NCI-H1092 (cell line): ENCODE data around the gene TNFRSF1A.

Source experiments
- DNase-seq: peaks from one replicate; lab custom pipeline; 2025; lab: John Stamatoyannopoulos, UW

Gene TNFRSF1A

DNA sequence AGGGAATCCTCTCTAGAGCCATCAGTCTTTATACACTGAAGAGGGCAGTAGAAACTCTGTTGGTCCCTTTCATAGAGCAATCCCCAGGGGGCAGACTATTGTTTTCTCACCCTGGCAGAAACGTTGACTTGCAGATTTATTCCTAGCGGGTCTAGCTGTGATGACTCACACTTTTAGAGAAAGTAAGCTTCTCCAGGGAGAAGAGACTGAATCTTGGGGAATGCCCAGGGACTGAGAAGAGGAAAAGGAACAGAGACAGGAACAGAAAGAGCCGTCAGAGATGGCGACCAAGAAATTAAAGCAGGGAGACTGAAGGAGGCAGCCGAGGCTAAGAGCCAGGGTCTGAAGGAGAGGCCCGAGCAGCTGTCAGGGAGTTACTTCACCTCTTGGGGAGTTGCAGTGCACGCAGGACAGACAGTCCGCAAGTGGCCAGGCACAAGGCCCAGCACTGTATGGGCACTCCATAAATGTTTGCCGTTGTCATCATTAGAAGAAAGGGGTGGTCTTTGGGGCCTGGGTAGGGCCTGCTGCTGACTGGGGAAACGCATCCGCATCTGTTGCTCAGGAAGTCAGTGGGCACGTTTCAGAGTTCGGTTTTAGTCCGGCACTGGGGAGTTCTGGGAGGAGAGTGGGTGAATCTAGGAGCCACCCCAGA, 18.4 kb downstream of the TNFRSF1A start:
- DNase-seq: no peak

DNA sequence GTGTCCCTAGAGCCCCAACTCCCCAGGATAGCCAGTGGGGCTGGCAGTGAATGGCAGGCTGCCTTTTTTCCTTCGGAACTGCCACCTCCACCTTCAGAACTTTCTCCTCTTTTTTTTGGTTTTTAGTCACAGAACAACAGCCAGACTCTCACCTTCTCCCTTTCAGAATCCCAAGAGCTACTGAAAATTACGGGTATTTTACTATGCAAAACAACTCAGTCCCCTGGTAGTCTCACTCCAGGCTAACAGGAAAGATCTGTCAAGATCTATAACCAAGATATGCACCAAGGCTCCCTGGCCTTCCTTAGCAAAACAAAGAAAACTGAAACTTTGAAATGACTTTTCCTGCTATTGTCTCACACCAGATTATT, 18.9 kb downstream of the TNFRSF1A start:
- no peak for DNase-seq

DNA sequence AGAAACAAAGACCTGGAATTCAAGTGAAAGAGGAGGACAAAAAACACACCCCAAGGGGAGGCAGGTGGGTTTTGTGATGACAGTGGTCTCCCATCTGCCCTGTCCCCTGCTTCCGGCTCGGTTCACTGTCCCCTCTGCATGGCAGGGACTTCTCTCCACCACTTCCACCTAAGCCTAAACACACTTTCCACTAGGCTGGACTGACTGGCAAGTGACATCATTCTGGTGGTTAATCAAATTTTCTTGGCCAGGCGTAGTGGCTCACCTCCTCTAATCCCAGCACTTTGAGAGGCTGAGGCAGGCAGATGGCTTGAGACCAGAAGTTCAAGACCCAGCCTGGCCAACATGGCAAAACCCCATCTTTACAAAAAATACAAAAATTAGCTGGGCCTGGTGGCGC, 19.5 kb downstream of the TNFRSF1A start:
- no peak for DNase-seq

GRCh38 chr12:6321905-6322304, 20.0 kb downstream of the TNFRSF1A start:
- DNase-seq: no peak

DNA sequence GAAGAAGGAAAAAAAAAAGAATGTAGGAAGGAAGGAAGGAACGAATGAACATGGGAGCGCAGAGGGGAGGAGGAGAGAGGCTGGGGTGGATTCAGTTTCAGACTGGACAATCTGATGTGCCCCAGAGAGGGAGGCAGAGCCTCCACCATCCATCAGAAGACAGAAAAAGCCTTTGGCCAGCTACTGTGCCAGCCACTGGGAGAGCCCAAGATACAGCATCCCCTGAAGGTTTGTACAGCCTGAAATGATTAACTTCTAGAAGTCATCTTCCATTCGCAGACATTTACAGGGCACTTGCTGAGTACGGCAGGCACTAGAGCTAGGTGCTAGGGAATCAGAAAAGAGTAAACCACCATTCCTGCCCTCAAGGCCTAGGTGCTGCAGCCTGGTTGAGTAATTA, 22.4 kb downstream of the TNFRSF1A start:
- DNase-seq: no peak

GRCh38 chr12:6318440-6318879, 23.4 kb downstream of the TNFRSF1A start:
- DNase-seq: no peak

DNA sequence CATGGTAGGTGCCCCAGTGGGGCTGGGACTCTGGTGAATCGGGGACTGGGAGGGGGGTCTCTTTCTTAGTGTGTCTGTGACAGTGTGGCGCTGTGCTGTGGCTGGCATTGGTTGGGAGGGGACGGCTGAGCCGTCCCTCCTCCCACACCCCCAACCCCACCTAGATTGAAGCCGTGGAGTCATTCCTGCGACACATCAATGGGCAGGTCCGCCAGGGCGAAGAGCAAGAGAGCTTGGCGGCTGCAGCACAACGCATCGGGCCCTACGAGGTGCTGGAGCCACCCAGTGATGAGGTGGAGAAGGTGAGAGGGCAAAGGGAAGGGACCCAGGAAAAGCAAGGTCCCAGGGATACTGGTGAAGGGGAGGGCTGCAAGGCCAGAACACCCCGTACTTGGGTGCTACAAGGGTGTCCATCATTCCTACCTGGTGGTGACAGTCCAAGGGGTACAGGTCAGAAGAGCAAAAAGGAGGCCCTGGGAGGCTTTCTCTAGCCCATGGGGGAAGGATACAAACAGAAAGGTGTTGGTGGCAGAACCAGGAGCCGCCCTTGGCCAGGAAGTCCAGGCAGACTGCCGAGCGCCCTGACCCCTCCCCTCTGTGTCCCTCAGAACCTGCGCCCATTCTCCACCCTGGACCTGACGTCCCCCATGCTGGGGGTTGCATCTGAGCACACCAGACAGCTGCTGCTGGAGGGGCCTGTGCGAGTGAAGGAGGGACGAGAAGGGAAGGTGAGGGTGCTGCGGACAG, 24.0 kb downstream of the TNFRSF1A start:
- DNase-seq: no peak

DNA sequence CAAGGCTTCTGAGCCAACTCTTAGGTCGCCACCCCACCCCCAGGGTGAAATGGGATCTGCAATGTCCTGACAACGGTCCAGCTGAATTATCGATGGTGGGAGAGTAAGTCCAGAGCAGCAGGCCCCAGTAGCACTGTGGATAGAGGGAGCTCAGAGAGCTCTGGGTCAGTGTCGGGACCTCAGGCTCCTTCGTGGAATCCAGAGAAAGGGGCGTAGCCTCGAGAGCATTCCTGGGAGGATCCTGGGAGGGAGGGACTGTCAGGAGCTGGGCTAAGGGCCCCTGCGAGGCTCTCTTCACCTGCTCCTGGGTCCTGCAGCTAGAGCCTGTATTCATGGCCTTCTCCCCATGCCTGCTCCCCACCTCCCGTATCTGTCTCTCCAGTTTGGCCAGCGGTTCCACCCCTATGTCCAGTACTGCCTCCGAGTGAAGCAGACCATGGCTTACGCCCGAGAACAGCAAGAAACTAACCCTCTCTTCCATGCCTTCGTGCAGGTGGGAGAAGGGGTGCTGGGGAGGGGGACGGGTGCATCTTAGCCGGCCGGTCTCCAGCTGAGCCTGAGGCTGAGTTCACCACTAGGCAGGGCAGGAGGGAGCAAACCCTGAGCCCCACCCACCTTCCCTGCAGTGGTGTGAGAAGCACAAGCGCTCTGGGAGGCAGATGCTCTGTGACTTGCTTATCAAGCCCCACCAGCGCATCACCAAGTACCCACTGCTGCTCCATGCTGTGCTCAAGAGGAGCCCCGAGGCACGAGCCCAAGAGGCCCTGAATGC, 24.8 kb downstream of the TNFRSF1A start:
- no peak for DNase-seq

- DNase-seq: no peak
These were observed 25.9 kb downstream of the TNFRSF1A start for GRCh38 chr12:6315704-6316597.

DNA sequence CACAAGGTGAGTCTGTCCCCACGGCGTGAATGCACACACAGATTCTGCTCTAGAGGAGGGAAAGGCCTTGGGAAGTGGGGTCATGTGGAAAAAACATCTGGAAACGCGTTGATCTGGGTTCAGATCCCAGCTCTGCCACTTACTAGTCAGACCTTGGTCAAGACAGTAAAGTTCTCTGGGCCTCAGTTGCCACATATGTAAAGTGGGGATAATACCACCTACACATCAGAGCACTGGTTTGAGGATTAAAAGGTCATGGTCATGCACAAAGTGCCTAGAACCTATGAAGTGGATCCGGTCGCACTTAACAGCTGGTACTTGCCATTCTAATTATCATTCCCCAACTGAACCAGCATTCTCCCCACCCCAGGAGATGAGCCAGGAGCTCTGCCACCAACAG, 26.7 kb downstream of the TNFRSF1A start:
- no peak for DNase-seq

- no peak for DNase-seq
These were observed 27.1 kb downstream of the TNFRSF1A start for GRCh38 chr12:6314776-6315175.

- DNase-seq: no peak
These were observed 28.4 kb downstream of the TNFRSF1A start for GRCh38 chr12:6313326-6313940.

- DNase-seq: no peak
These were observed 29.1 kb downstream of the TNFRSF1A start for GRCh38 chr12:6312529-6313325.

DNA sequence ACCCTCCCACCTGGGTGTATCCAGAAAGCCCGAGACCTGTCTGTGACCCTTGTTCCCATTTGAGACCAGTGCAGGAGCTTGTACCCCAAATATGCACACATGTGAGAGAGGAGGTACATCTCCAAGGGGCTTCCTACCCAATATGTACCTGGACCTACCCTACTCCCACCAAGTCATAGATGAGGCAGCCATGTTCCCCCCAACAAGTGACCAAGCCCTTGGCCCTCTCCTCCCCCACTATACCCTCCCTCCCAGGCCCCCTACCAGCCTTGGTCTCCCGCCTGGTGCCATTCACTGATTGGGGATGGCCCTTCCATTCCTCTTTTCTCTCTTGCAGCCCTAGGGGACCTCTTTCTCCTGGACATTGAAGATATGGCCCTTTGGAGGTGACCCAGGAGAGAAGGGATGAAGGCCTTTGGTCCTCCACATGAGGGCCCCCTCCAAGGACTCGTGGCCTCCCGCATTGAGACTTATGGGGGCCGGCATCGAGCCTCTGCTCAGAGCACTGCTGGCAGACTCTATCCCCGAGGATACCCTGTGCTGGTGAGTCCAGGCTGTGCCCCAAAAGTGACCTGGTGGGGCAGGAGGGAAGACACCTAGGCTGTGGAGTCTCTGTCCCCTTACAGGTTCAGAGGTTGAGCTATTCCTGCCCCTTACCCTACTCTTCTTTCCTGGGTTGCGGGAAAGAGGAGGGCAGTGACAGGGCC, 29.9 kb downstream of the TNFRSF1A start:
- DNase-seq: no peak

- no peak for DNase-seq
These were observed 30.9 kb downstream of the TNFRSF1A start for GRCh38 chr12:6310771-6311610.

DNA sequence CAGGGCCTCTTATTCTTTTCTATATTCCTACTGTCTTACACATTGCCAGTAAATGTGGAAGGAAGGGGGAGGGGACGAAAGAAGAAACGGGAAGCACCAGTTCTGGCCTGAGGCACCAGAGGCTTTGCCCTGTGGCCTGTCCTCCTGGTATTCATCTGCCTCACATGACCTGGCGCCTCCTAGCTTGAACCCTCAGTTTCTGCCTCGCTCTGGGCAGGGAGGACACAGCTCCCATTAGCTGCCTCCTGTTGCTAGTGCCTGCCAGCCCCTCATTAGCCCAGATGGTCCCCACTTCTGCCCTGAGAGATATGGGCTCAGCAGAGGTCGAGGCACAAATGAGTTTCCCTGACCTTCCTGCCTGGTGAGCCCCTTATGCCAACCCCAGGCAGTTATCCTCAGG, 34.3 kb downstream of the TNFRSF1A start:
- DNase-seq: no peak

DNA sequence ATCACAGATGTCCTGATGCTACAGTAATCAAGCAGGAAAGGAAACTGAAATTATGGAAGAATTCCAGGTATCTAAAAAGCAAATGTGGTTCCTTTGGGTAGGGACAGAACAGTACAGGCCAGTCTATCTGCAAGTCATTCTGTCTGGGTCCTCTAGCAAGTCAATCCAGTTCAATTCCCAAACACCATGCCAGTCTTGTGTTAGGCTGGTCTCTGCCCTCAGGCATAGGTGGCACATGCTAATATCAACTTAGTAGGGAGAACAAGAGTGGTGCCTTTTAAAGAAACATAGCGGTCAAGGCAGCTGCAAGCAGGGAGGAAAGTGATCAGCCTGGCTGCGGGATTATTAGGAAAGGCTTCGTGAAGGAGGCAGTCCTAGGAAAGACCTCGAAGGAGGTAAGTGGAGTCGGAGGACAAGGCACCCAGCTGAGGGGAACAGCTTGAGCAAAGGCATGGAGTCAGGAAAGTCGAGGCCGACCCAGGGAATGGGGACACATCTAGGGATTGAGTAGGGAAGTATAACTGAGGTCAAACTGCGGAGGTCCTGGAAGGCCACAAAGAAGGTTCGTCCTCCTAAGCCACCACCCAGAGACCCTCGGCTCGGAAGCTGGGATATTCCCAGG, 35.2 kb downstream of the TNFRSF1A start:
- no peak for DNase-seq

DNA sequence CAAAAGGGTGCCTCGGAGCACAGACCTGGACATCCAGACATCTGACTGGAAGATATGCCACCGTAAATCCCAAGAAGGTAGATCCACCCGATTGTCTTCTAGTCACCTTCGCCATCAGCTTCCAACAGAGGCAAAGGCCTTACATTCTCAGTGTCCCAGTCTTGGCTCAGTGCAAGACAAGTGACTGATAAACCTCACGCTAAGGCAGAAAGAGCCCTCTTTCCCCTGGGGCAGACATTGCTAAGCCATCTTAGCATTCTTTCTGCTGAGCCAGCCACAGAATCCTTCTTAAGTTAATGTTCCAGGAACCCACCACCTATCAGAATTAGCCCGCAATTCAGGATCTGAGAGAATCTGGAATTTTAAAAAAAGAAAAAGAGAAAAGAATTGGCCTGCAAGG, 35.7 kb downstream of the TNFRSF1A start:
- no peak for DNase-seq

- no peak for DNase-seq
These were observed 38.8 kb downstream of the TNFRSF1A start for GRCh38 chr12:6303071-6303470.
